ENCODE measurements around the gene PIGT. TPM values are rescaled to one million over a fixed set of nuclear protein-coding genes. Genes with fewer than 3 reads are reported as not detected.
A peak's percentile ranks its signal among the peaks of the same experiment; 100 is the strongest.

The PIGT gene
- total and polyA plus RNA-seq, 2 of the 13 experiments (the other 11 are each of a cell fraction or from before 2014, with no cell fraction given): 65.9 to 74.1 TPM

DNA sequence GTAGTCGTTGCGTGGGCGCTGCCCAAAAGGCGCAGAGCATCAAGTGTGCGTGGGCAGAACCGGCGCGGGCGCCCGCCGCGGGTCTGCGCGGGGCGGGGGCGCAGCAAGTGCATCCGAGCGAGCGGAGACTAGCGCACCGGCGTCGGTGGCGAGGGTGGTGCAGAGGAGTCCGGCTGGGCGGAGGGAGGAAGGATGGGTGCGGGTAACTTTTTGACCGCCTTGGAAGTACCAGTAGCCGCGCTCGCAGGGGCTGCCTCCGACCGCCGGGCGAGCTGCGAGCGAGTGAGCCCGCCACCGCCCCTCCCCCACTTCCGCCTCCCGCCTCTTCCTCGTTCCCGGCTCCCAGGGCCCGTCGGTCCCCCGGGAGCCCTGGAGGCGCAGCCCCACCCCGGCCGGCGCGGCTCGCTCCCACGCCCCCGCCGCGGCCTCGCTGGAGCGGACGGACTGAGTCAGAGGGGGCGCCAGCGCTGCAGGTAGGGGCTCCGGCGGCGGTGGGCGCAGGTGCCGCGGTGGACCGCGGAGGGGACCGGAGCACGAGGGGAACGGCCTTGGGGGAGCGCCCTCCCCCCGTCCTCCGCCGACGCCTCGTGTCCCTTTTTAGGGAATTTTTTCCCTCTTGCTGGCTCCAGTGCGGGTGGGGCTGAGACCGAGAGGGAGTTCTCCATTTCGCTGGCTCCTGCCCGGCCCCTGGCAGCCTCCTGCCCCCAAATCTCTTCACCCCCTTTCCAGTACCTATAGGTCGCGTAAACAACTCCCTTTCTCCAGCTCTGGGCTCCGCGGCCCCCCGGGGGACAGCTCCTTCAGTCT is 9.5 kb upstream of the PIGT start (continued):
- TF ChIP-seq, protein P1, sequence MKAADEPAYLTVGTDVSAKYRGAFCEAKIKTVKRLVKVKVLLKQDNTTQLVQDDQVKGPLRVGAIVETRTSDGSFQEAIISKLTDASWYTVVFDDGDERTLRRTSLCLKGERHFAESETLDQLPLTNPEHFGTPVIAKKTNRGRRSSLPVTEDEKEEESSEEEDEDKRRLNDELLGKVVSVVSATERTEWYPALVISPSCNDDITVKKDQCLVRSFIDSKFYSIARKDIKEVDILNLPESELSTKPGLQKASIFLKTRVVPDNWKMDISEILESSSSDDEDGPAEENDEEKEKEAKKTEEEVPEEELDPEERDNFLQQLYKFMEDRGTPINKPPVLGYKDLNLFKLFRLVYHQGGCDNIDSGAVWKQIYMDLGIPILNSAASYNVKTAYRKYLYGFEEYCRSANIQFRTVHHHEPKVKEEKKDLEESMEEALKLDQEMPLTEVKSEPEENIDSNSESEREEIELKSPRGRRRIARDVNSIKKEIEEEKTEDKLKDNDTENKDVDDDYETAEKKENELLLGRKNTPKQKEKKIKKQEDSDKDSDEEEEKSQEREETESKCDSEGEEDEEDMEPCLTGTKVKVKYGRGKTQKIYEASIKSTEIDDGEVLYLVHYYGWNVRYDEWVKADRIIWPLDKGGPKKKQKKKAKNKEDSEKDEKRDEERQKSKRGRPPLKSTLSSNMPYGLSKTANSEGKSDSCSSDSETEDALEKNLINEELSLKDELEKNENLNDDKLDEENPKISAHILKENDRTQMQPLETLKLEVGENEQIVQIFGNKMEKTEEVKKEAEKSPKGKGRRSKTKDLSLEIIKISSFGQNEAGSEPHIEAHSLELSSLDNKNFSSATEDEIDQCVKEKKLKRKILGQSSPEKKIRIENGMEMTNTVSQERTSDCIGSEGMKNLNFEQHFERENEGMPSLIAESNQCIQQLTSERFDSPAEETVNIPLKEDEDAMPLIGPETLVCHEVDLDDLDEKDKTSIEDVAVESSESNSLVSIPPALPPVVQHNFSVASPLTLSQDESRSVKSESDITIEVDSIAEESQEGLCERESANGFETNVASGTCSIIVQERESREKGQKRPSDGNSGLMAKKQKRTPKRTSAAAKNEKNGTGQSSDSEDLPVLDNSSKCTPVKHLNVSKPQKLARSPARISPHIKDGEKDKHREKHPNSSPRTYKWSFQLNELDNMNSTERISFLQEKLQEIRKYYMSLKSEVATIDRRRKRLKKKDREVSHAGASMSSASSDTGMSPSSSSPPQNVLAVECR (CRISPR knock-in tag; IDR thresholded peaks at IDR 0.05; ENCODE audit: borderline replicate concordance): peak; percentile 76
- TF ChIP-seq BHLHE40 (IDR thresholded peaks at IDR 0.05; ENCODE audit: low read length) (no peak), ZNF326 (CRISPR knock-in tag; IDR thresholded peaks at IDR 0.05; ENCODE audit: borderline replicate concordance) (no peak), KLF15 (CRISPR knock-in tag; IDR thresholded peaks at IDR 0.05; ENCODE audit: borderline replicate concordance) (no peak), HOXA3 (CRISPR knock-in tag; IDR thresholded peaks at IDR 0.05) (peak; percentile 54; the same call in 1 of the 2 replicates), ZNF33B (CRISPR knock-in tag; IDR thresholded peaks at IDR 0.05) (peak; percentile 42; the same call in 1 of the 2 replicates), ZNF543 (CRISPR knock-in tag; IDR thresholded peaks at IDR 0.05) (peak; percentile 58), HNRNPL (IDR thresholded peaks at IDR 0.05; ENCODE audit: low read depth, low read length) (0 out of 2 replicates have a peak, but pooled peaks have one; percentile 4), ZNF547 (CRISPR knock-in tag; IDR thresholded peaks at IDR 0.05) (peak; percentile 60; the same call in 1 of the 2 replicates), TGIF2 (CRISPR knock-in tag; IDR thresholded peaks at IDR 0.05) (peak; percentile 24; the same call in 1 of the 2 replicates), MTA3 (CRISPR knock-in tag; IDR thresholded peaks at IDR 0.05) (no peak)
- TF ChIP-seq, protein P2, sequence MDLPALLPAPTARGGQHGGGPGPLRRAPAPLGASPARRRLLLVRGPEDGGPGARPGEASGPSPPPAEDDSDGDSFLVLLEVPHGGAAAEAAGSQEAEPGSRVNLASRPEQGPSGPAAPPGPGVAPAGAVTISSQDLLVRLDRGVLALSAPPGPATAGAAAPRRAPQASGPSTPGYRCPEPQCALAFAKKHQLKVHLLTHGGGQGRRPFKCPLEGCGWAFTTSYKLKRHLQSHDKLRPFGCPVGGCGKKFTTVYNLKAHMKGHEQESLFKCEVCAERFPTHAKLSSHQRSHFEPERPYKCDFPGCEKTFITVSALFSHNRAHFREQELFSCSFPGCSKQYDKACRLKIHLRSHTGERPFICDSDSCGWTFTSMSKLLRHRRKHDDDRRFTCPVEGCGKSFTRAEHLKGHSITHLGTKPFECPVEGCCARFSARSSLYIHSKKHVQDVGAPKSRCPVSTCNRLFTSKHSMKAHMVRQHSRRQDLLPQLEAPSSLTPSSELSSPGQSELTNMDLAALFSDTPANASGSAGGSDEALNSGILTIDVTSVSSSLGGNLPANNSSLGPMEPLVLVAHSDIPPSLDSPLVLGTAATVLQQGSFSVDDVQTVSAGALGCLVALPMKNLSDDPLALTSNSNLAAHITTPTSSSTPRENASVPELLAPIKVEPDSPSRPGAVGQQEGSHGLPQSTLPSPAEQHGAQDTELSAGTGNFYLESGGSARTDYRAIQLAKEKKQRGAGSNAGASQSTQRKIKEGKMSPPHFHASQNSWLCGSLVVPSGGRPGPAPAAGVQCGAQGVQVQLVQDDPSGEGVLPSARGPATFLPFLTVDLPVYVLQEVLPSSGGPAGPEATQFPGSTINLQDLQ (CRISPR knock-in tag; IDR thresholded peaks at IDR 0.05): peak; percentile 81
- TF ChIP-seq, protein P3, sequence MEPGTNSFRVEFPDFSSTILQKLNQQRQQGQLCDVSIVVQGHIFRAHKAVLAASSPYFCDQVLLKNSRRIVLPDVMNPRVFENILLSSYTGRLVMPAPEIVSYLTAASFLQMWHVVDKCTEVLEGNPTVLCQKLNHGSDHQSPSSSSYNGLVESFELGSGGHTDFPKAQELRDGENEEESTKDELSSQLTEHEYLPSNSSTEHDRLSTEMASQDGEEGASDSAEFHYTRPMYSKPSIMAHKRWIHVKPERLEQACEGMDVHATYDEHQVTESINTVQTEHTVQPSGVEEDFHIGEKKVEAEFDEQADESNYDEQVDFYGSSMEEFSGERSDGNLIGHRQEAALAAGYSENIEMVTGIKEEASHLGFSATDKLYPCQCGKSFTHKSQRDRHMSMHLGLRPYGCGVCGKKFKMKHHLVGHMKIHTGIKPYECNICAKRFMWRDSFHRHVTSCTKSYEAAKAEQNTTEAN (CRISPR knock-in tag; conservative IDR thresholded peaks at IDR 0.05): 0 out of 2 replicates have a peak, but pooled peaks have one; percentile 22
- TF ChIP-seq, protein P4, sequence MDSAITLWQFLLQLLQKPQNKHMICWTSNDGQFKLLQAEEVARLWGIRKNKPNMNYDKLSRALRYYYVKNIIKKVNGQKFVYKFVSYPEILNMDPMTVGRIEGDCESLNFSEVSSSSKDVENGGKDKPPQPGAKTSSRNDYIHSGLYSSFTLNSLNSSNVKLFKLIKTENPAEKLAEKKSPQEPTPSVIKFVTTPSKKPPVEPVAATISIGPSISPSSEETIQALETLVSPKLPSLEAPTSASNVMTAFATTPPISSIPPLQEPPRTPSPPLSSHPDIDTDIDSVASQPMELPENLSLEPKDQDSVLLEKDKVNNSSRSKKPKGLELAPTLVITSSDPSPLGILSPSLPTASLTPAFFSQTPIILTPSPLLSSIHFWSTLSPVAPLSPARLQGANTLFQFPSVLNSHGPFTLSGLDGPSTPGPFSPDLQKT (CRISPR knock-in tag; IDR thresholded peaks at IDR 0.05; ENCODE audit: borderline replicate concordance): no peak
- TF ChIP-seq, protein P5, sequence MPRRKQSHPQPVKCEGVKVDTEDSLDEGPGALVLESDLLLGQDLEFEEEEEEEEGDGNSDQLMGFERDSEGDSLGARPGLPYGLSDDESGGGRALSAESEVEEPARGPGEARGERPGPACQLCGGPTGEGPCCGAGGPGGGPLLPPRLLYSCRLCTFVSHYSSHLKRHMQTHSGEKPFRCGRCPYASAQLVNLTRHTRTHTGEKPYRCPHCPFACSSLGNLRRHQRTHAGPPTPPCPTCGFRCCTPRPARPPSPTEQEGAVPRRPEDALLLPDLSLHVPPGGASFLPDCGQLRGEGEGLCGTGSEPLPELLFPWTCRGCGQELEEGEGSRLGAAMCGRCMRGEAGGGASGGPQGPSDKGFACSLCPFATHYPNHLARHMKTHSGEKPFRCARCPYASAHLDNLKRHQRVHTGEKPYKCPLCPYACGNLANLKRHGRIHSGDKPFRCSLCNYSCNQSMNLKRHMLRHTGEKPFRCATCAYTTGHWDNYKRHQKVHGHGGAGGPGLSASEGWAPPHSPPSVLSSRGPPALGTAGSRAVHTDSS (CRISPR knock-in tag; conservative IDR thresholded peaks at IDR 0.05): 0 out of 2 replicates have a peak, but pooled peaks have one; percentile 59

Measured in HepG2 (cell line).